OCI-LY7 (cell line): ENCODE measurements around the gene PTGIR. TPM values are rescaled to one million over a fixed set of nuclear protein-coding genes. Genes with fewer than 3 reads are reported as not detected.

Experiments
- BruUV-seq: library from RNA; stranded (reverse); fragments of 400-500 nt; replicated peaks from 2 replicates; lab custom pipeline; 2021; lab: Mats Ljungman, UMichigan
- CTCF ChIA-PET: fragments of 300-600 bp; sonication (Branson Sonifier 250); formaldehyde crosslinking; loops from one replicate; lab custom pipeline; 2022; ENCODE audit warnings: antibody characterized with exemption; ENCODE audit not compliant: unreplicated experiment; lab: Charles Lee
- POLR2A ChIA-PET: fragments of 300-600 bp; sonication (Branson Sonifier 250); formaldehyde crosslinking; loops from one replicate; lab custom pipeline; 2022; ENCODE audit warnings: antibody characterized with exemption; lab: Charles Lee
- DNase-seq: peaks from one replicate; pipeline ENCODE4 v3.0.0-alpha.2; 2015; ENCODE audit warnings: low spot score
- H2AFZ ChIP-seq: fragments of 200-600 bp; sonication (generic), shearing (Covaris generic); 2 replicates; pipeline ENCODE4 v1.6.1; 2014; ENCODE audit warnings: mild to moderate bottlenecking, antibody characterized with exemption, low read length, moderate library complexity
- H3K27ac ChIP-seq: fragments of 200-600 bp; sonication (generic); 2 replicates; pipeline ENCODE4 v1.5.1; 2014; ENCODE audit warnings: mixed run types, low read depth, mild to moderate bottlenecking, moderate library complexity, low read length, inconsistent platforms; ENCODE audit not compliant: poor library complexity, severe bottlenecking
- H3K36me3 ChIP-seq: fragments of 200-600 bp; sonication (generic); 2 replicates; pipeline ENCODE4 v1.6.1; 2014; ENCODE audit warnings: mild to moderate bottlenecking, antibody characterized with exemption, low read length, moderate library complexity, mixed read lengths; ENCODE audit not compliant: insufficient read depth
- H3K4me1 ChIP-seq: fragments of 200-600 bp; sonication (generic); 2 replicates; pipeline ENCODE4 v1.5.1; 2014; ENCODE audit warnings: mild to moderate bottlenecking, low read length; ENCODE audit not compliant: insufficient read depth, poor library complexity, severe bottlenecking
- H3K4me2 ChIP-seq: fragments of 200-600 bp; sonication (generic); 2 replicates; pipeline ENCODE4 v1.6.1; 2014; ENCODE audit warnings: mild to moderate bottlenecking, low read length
- H3K4me3 ChIP-seq: fragments of 200-600 bp; sonication (generic); 2 replicates; pipeline ENCODE4 v1.5.1; 2014; ENCODE audit warnings: mild to moderate bottlenecking, low read depth, low read length; ENCODE audit not compliant: poor library complexity, severe bottlenecking
- H3K79me2 ChIP-seq: fragments of 200-600 bp; sonication (generic); 2 replicates; pipeline ENCODE4 v1.6.1; 2016; ENCODE audit warnings: low read depth, mild to moderate bottlenecking, low read length, moderate library complexity, mixed read lengths; ENCODE audit not compliant: insufficient read depth
- H3K9me2 ChIP-seq: fragments of 200-600 bp; sonication (generic); 2 replicates; pipeline ENCODE4 v1.6.1; 2016; ENCODE audit warnings: mild to moderate bottlenecking, low read length, mixed read lengths; ENCODE audit not compliant: insufficient read depth
- H3K9me3 ChIP-seq: fragments of 200-600 bp; sonication (generic); 2 replicates; pipeline ENCODE4 v1.6.1; 2014; ENCODE audit warnings: mild to moderate bottlenecking, mixed run types, low read length, mixed read lengths
- H4K20me1 ChIP-seq: fragments of 200-600 bp; sonication (generic); 2 replicates; pipeline ENCODE4 v1.6.1; 2014; ENCODE audit warnings: mild to moderate bottlenecking, antibody characterized with exemption, low read length, moderate library complexity, mixed read lengths; ENCODE audit not compliant: insufficient read depth
- EZH2phosphoT487 ChIP-seq: fragments of 200-600 bp; sonication (generic); IDR thresholded peaks from 2 replicates; pipeline ENCODE4 v1.6.1; 2018; ENCODE audit warnings: low read depth, borderline replicate concordance, mild to moderate bottlenecking, mixed run types, antibody characterized with exemption, low read length, moderate library complexity, mixed read lengths
- intact Hi-C: fragments of 100-400 bp; cut with micrococcal nuclease; formaldehyde crosslinking; loops from one replicate; pipeline ENCODE4 v1.10.0; 2022; ENCODE audit not compliant: unreplicated experiment
- total RNA-seq, 2 experiments: library from RNA; depleted of rRNA in 1 of 2; stranded (reverse); fragments of >200 nt in 1 of 2; shearing (Covaris generic) in 1 of 2; gene quantifications; 2 replicates each; pipeline ENCODE4 v1.2.3, GENCODE V29; 2014 to 2022
- TF ChIP-seq, protein P1 (sequence below): fragments of 200-600 bp; sonication (generic); conservative IDR thresholded peaks from 2 replicates; pipeline ENCODE4 v1.5.1; 2014; ENCODE audit warnings: mild to moderate bottlenecking, antibody characterized with exemption, low read length, moderate library complexity, mixed read lengths

The PTGIR gene
- total RNA-seq, 2 experiments from 2014 or later, result 0.25 TPM; not detected in 1

DNA sequence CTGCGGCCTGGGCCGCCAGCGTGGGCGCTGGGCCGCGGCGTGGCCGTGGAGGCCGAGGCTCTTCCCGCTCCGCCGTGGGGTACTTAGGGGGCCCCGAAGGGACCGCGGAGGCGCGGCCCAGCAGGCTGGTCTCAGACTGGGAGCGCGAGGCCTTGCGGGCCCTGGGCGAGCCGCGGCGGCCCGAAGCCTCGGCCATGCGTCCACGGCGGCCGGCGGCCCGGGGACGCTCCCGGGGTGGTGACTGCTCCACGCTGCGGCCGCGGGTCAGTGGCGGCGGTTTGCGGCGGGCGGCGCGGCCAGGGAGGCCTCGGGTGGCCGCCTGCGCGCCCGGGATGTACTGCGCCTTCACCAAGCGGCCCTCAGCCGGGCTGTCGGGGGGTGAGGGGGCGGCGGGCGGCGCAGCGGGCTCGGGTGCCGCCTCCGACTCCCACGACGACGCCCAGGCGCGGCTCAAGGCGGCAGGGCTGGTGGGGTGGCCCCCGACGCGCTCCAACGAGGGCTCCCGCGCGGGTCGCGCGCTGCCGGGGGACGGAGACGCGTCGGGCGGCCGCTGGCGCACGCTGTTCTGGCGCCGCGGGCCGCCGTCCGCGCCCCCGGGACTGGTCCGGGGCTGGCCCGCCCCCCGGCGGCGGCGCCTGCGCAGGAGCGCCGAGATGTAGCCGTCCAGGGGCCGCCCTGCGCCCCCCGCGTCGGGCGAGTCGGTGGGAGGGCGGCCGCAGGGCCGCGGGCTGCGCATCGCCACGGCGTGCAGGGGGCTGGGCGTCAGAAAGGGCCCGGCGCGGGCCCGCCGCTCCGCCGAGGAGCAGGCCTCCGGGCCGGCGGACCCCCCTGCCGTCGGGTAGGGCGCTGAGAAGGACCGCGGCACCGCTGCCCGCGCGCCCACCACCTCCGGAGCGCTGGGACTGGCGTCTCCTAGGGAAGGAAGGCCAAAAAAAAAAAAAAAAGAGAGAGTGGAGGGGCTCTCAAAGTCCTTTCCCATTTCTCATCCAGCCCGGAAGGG, 24.4 kb upstream of the PTGIR start:
- ChIA-PET CTCF (no interaction called here), POLR2A (no interaction called here)
- intact Hi-C loops, result no loop called here
- H3K79me2 ChIP-seq, result no peaks in the 10 kb centered on the region
- H3K9me2 ChIP-seq, result no peaks in the 10 kb centered on the region
- H4K20me1 ChIP-seq, result no peaks in the 10 kb centered on the region
- H2AFZ ChIP-seq, result no peak overlapping the region
- no peaks in the 10 kb centered on the region for H3K9me3 ChIP-seq
- no peak overlapping the region for H3K4me3 ChIP-seq
- TF ChIP-seq, protein P1, sequence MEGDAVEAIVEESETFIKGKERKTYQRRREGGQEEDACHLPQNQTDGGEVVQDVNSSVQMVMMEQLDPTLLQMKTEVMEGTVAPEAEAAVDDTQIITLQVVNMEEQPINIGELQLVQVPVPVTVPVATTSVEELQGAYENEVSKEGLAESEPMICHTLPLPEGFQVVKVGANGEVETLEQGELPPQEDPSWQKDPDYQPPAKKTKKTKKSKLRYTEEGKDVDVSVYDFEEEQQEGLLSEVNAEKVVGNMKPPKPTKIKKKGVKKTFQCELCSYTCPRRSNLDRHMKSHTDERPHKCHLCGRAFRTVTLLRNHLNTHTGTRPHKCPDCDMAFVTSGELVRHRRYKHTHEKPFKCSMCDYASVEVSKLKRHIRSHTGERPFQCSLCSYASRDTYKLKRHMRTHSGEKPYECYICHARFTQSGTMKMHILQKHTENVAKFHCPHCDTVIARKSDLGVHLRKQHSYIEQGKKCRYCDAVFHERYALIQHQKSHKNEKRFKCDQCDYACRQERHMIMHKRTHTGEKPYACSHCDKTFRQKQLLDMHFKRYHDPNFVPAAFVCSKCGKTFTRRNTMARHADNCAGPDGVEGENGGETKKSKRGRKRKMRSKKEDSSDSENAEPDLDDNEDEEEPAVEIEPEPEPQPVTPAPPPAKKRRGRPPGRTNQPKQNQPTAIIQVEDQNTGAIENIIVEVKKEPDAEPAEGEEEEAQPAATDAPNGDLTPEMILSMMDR, result no peak
- no peak for TF ChIP-seq EZH2phosphoT487
- DNase-seq, result no peak
- no TSS peak for BruUV-seq
- no peaks in the 10 kb centered on the region for H3K36me3 ChIP-seq
- no peaks in the 10 kb centered on the region for H3K4me1 ChIP-seq
- no peak overlapping the region for H3K4me2 ChIP-seq
- no peak overlapping the region for H3K27ac ChIP-seq

DNA sequence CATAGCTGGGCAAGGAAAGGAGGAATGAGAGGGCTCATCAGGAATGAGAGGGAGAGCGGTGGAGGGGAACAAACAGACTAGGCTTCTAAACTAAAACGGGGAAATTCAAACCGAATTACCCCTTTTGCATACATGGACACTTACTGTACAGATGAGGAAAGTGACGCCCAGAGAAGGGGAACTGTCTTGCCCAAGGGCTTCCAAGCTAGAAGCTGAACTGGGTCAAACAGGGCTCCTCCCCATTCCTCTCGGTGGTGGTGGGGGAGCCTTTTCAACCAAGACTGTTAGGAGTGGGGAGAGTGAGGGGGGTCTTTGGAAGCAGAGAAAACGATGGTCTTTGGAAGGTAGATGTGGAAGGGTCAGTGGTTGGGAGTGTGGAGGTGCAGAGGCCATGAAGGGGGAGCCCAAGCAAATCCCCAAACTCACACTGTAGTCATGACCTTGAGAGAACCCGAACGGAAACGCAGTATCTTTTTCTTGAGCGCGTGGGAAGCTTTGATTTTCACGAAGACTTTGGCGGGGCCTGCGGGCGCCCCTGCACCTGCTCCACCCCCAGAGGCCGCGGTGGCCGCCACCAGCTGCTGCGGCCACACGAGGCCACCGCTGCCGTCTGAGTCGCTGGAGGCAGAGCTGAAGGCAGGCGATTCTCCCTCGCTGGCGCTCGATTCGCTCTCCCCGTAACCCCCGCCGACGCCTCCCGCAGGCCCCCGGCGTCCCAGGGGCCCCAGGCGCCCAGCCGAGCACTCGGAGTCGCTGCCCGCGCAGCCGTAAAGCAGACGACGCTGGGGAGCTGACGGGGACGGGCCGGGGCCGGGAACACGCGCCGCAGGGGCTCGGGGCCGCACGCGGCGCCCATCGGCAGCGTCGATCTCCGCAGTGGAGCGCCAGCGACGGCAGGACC, 23.4 kb upstream of the PTGIR start:
- ChIA-PET POLR2A (no interaction called here), CTCF (no interaction called here)
- Histone ChIP-seq H3K36me3 (no peaks in the 10 kb centered on the region), H3K27ac (no peak overlapping the region), H3K9me3 (no peaks in the 10 kb centered on the region), H3K4me1 (no peaks in the 10 kb centered on the region), H3K79me2 (no peaks in the 10 kb centered on the region), H4K20me1 (no peaks in the 10 kb centered on the region), H3K9me2 (no peaks in the 10 kb centered on the region), H2AFZ (no peak overlapping the region), H3K4me3 (no peak overlapping the region), H3K4me2 (no peak overlapping the region)
- DNase-seq, result no peak
- no TSS peak for BruUV-seq
- no peak for TF ChIP-seq EZH2phosphoT487
- TF ChIP-seq, protein P1, result no peak
- intact Hi-C loops, result no loop called here
